HL-60 (cell line): ENCODE measurements around the gene SASH3.
A peak's percentile ranks its signal among the peaks of the same experiment; 100 is the strongest.

Experiments
- DNase-seq, 2 experiments: peaks; one replicate each; pipeline ENCODE4 v3.0.0-alpha.2; 2010 to 2020; ENCODE audit warnings: low read depth in 1 of 2, low spot score in 1 of 2
- H3K27ac ChIP-seq: fragments of 250-450 bp; sonication (Bioruptor Pico); replicated peaks from 2 replicates; pipeline ENCODE4 v1.5.1; 2020; ENCODE audit warnings: mild to moderate bottlenecking, moderate library complexity
- H3K27me3 ChIP-seq: fragments of 250-450 bp; sonication (Bioruptor Pico); 2 replicates; pipeline ENCODE4 v1.5.1; 2021; ENCODE audit warnings: mild to moderate bottlenecking, moderate library complexity; ENCODE audit not compliant: insufficient read depth, poor library complexity, severe bottlenecking
- H3K4me3 ChIP-seq: replicated peaks from 2 replicates; pipeline ENCODE4 v1.5.1; 2011; ENCODE audit warnings: mild to moderate bottlenecking, control low read depth, low read length; ENCODE audit not compliant: insufficient read depth
- CTCF ChIP-seq: IDR thresholded peaks from one replicate; pipeline ENCODE4 v1.5.1; 2011; ENCODE audit warnings: low read length, control low read depth, inconsistent platforms; ENCODE audit not compliant: insufficient read depth
- GABPA ChIP-seq: IDR thresholded peaks from 2 replicates; pipeline ENCODE4 v1.6.1; 2012; ENCODE audit warnings: low read depth
- POLR2AphosphoS5 ChIP-seq: IDR thresholded peaks from 2 replicates; pipeline ENCODE4 v1.6.1; 2012; ENCODE audit warnings: low read depth
- REST ChIP-seq: IDR thresholded peaks from 2 replicates; pipeline ENCODE4 v1.6.1; 2012; ENCODE audit warnings: low read depth; ENCODE audit not compliant: insufficient replicate concordance
- SPI1 ChIP-seq: IDR thresholded peaks from 2 replicates; pipeline ENCODE4 v1.6.1; 2012; ENCODE audit warnings: low read depth, mild to moderate bottlenecking, borderline replicate concordance

Gene SASH3

GRCh38 chrX:129781134-129781672 lies 1.5 kb downstream of the SASH3 start:
- TF ChIP-seq REST = no peak
- no peak for TF ChIP-seq CTCF
- TF ChIP-seq SPI1 = peak; percentile 70; the same call in 1 of the 2 replicates
- no peak for TF ChIP-seq GABPA
- no peak for TF ChIP-seq POLR2AphosphoS5
- Histone ChIP-seq H3K27ac (peak overlapping the region; percentile 90), H3K4me3 (peak overlapping the region; percentile 62), H3K27me3 (no peaks in the 10 kb centered on the region)
- DNase-seq = peak; percentile 54 to 89

GRCh38 chrX:129781680-129782495 lies 2.1 kb downstream of the SASH3 start:
- no peaks in the 10 kb centered on the region for H3K27me3 ChIP-seq
- H3K4me3 ChIP-seq = peak overlapping the region; percentile 31
- no peak for DNase-seq
- TF ChIP-seq REST = peak; percentile 84
- TF ChIP-seq SPI1 = no peak
- TF ChIP-seq GABPA = no peak
- no peak for TF ChIP-seq POLR2AphosphoS5
- peak overlapping the region; percentile 37 for H3K27ac ChIP-seq

- Histone ChIP-seq H3K27ac (no peak overlapping the region), H3K27me3 (no peaks in the 10 kb centered on the region), H3K4me3 (no peak overlapping the region)
- TF ChIP-seq CTCF (no peak), SPI1 (no peak), REST (no peak), POLR2AphosphoS5 (no peak), GABPA (no peak)
- DNase-seq = no peak
Observed at GRCh38 chrX:129782706-129783105, 3.0 kb downstream of the SASH3 start.
